Keratinocyte (primary cell): ENCODE data around the gene PIK3CB. TPM values are rescaled to one million over a fixed set of nuclear protein-coding genes. Genes with fewer than 3 reads are reported as not detected.

Experiments used
- DNase-seq: peaks from one replicate; pipeline ENCODE4 v3.0.0-alpha.2; 2011; ENCODE audit warnings: low read depth, missing footprints, low spot score
- FAIRE-seq: peaks from 2 replicates; lab custom pipeline; 2011; peaks lifted over from hg19 to GRCh38; lab: Jason Lieb, UNC
- H2AFZ ChIP-seq: 2 replicates; pipeline ENCODE4 v1.6.0; 2012; ENCODE audit warnings: low read length, control low read depth, inconsistent platforms; ENCODE audit not compliant: control insufficient read depth
- H3K27ac ChIP-seq: 2 replicates; pipeline ENCODE4 v1.5.1; 2011; ENCODE audit warnings: low read length; ENCODE audit not compliant: control insufficient read depth, insufficient read depth
- H3K27me3 ChIP-seq: 3 replicates; pipeline ENCODE4 v1.6.0; 2011; ENCODE audit warnings: low read length; ENCODE audit not compliant: control insufficient read depth, insufficient read depth; ENCODE audit errors: extremely low read depth
- H3K36me3 ChIP-seq, 2 experiments: 2 replicates in 1 of 2; 3 replicates in 1 of 2; pipeline ENCODE4 v1.5.1; 2011; ENCODE audit warnings: low read length in 2 of 2, mild to moderate bottlenecking in 1 of 2; ENCODE audit not compliant: control insufficient read depth in 2 of 2, insufficient read depth in 2 of 2; ENCODE audit errors: extremely low read depth in 1 of 2
- H3K4me1 ChIP-seq: 3 replicates; pipeline ENCODE4 v1.5.1; 2011; ENCODE audit warnings: low read length; ENCODE audit not compliant: control insufficient read depth, insufficient read depth; ENCODE audit errors: extremely low read depth
- H3K4me2 ChIP-seq: 3 replicates; pipeline ENCODE4 v1.6.0; 2011; ENCODE audit warnings: low read depth, low read length; ENCODE audit not compliant: control insufficient read depth, insufficient read depth; ENCODE audit errors: extremely low read depth
- H3K4me3 ChIP-seq, 3 experiments: fragments of 200-600 bp in 1 of 3; sonication (generic) in 1 of 3; 2 replicates in 2 of 3; 3 replicates in 1 of 3; pipeline ENCODE4 v1.5.1; 2011 to 2016; ENCODE audit warnings: low read length in 3 of 3, mild to moderate bottlenecking in 3 of 3, control low read depth in 2 of 3, inconsistent platforms in 1 of 3, low read depth in 1 of 3, mixed read lengths in 1 of 3, mixed run types in 1 of 3, moderate library complexity in 1 of 3; ENCODE audit not compliant: control insufficient read depth in 2 of 3, insufficient read depth in 2 of 3; ENCODE audit errors: extremely low read depth in 1 of 3
- H3K79me2 ChIP-seq: 2 replicates; pipeline ENCODE4 v1.6.0; 2012; ENCODE audit warnings: low read length; ENCODE audit not compliant: control insufficient read depth, insufficient read depth
- H3K9ac ChIP-seq: 3 replicates; pipeline ENCODE4 v1.6.0; 2011; ENCODE audit warnings: low read length; ENCODE audit not compliant: control insufficient read depth, insufficient read depth; ENCODE audit errors: extremely low read depth
- H3K9me1 ChIP-seq: 3 replicates; pipeline ENCODE4 v1.6.0; 2011; ENCODE audit warnings: low read length; ENCODE audit not compliant: control insufficient read depth, insufficient read depth; ENCODE audit errors: extremely low read depth
- H3K9me3 ChIP-seq: 2 replicates; pipeline ENCODE4 v1.5.1; 2012; ENCODE audit warnings: low read depth, low read length; ENCODE audit not compliant: control insufficient read depth
- H4K20me1 ChIP-seq: 3 replicates; pipeline ENCODE4 v1.6.0; 2011; ENCODE audit warnings: low read length; ENCODE audit not compliant: control insufficient read depth, insufficient read depth; ENCODE audit errors: extremely low read depth
- CTCF ChIP-seq, 3 experiments: IDR thresholded peaks in 1 of 3; conservative IDR thresholded peaks in 1 of 3; optimal IDR thresholded peaks in 1 of 3; 2 replicates in 2 of 3; 3 replicates in 1 of 3; pipeline versions ENCODE3 to v1.5.1; 2011; ENCODE audit warnings: low read length in 3 of 3, mild to moderate bottlenecking in 3 of 3, moderate library complexity in 2 of 3, control low read depth in 1 of 3, inconsistent platforms in 1 of 3; ENCODE audit not compliant: insufficient read depth in 2 of 3; ENCODE audit errors: extremely low read depth in 1 of 3
- EZH2 ChIP-seq: IDR thresholded peaks from one replicate; pipeline ENCODE4 v1.6.1; 2012; ENCODE audit warnings: inconsistent platforms, mild to moderate bottlenecking, low read length, moderate library complexity
- dilution Hi-C: fragments of 300-500 bp; cut with MboI; formaldehyde crosslinking; loops from one replicate; pipeline ENCODE4 v1.7.0; 2020; ENCODE audit warnings: low sequenced_read_pairs; ENCODE audit not compliant: extremely low pct_ligation_motif_present
- polyA plus RNA-seq, 5 experiments: library from polyadenylated mRNA; depleted of rRNA in 3 of 5; stranded (reverse) in 3 of 5; stranded (forward) in 1 of 5; unstranded in 1 of 5; fragments of >200 nt; gene quantifications; 1 replicate in 1 of 5; 2 replicates in 3 of 5; 3 replicates in 1 of 5; pipeline versions ENCODE4 v1.2.1 to v1.2.3, GENCODE V29; 2011 to 2012; ENCODE audit warnings: missing spikeins in 2 of 5, low read depth in 1 of 5, low replicate concordance in 1 of 5

Gene PIK3CB
- polyA plus RNA-seq, 1 donor (not counting 4 experiments of a cell fraction or from before 2014, with no cell fraction given) = 19.9 TPM

DNA sequence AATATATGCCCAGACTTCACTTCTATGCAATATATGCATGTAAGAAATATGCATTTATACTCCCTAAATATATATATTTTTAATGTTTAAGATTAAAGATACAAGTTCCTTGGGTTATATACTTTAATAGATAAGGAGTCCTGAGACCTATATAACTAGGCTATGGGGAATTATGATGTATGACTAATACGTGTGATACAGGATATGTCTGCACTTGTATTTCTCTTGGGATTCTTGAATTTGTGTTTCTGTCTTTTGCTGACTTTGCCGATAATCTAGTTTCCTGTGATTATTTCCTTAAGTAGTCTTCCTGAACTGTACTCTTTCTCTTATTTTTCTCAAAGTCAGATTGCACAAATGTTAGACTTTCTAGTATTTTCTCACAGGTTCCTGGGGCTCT, 109.6 kb downstream of the PIK3CB start:
- Histone ChIP-seq H3K79me2 (no peaks in the 10 kb centered on the region), H3K9ac (no peak overlapping the region), H3K9me1 (no peaks in the 10 kb centered on the region), H3K4me2 (peak overlapping the region; percentile 32), H3K9me3 (no peaks in the 10 kb centered on the region), H3K27ac (no peak overlapping the region), H3K4me1 (peaks cover 27% of the 10 kb centered on the region), H4K20me1 (no peaks in the 10 kb centered on the region), H3K36me3 (no peaks in the 10 kb centered on the region), H3K27me3 (no peaks in the 10 kb centered on the region), H2AFZ (no peak overlapping the region), H3K4me3 (no peak overlapping the region)
- FAIRE-seq = peak; percentile 64
- dilution Hi-C loops = no loop called here
- DNase-seq = no peak
- TF ChIP-seq CTCF (optimal IDR thresholded peaks at IDR 0.05 in 1 of 3, IDR thresholded peaks at IDR 0.05 in 1 of 3, conservative IDR thresholded peaks at IDR 0.05 in 1 of 3; ENCODE audit: extremely low read depth in 1 of 3, insufficient read depth in 2 of 3, low read length in 3 of 3) (no peak), EZH2 (no peak)

DNA sequence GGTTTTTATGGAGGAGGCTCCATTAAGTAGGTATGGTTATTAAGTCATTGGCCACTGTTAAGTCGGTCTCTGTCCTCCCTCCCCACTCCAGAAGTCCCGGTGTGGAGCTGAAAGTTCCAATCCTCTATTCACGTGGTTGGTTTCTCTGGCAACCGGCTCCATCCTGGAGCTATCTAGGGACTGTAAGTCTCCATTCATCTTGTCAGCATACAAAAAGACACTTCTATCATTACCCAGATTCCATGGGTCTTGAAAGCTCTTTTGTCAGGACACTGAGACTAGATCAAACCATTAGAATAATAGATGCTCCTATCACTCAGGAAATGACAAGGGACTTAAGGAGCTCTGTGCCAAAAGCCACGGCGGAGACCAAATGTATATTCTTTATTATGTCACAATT, 110.3 kb downstream of the PIK3CB start:
- no peak for DNase-seq
- H3K4me2 ChIP-seq = no peak overlapping the region
- H3K9ac ChIP-seq = no peak overlapping the region
- no peaks in the 10 kb centered on the region for H3K79me2 ChIP-seq
- TF ChIP-seq CTCF (optimal IDR thresholded peaks at IDR 0.05 in 1 of 3, IDR thresholded peaks at IDR 0.05 in 1 of 3, conservative IDR thresholded peaks at IDR 0.05 in 1 of 3; ENCODE audit: extremely low read depth in 1 of 3, insufficient read depth in 2 of 3, low read length in 3 of 3) (no peak), EZH2 (no peak)
- H2AFZ ChIP-seq = no peak overlapping the region
- no peaks in the 10 kb centered on the region for H3K27me3 ChIP-seq
- no peaks in the 10 kb centered on the region for H3K36me3 ChIP-seq
- no peaks in the 10 kb centered on the region for H3K9me3 ChIP-seq
- H3K4me1 ChIP-seq = peaks cover 27% of the 10 kb centered on the region
- no peak for FAIRE-seq
- H4K20me1 ChIP-seq = no peaks in the 10 kb centered on the region
- H3K27ac ChIP-seq = no peak overlapping the region
- no peaks in the 10 kb centered on the region for H3K9me1 ChIP-seq
- dilution Hi-C loops = no loop called here
- no peak overlapping the region for H3K4me3 ChIP-seq
